K562 (cell line): ENCODE measurements around the gene PDLIM5.

ENCODE experiments used
- CTCF ChIP-seq, 3 experiments: IDR thresholded peaks in 2 of 3; conservative IDR thresholded peaks in 1 of 3; 2 replicates each; pipeline ENCODE4 v1.5.1; 2011 to 2012; ENCODE audit warnings: low read length in 3 of 3, mild to moderate bottlenecking in 3 of 3, control low read depth in 2 of 3, improper control_type of control experiment in 1 of 3, inconsistent platforms in 1 of 3, low read depth in 1 of 3, mixed read lengths in 1 of 3, moderate library complexity in 1 of 3; ENCODE audit not compliant: insufficient read depth in 2 of 3
- EZH2 ChIP-seq: IDR thresholded peaks from 2 replicates; pipeline ENCODE4 v1.6.1; 2012; ENCODE audit warnings: low read depth, mild to moderate bottlenecking, inconsistent platforms, low read length, borderline replicate concordance
- LEF1 ChIP-seq: fragments of 450-650 bp; IDR thresholded peaks from 2 replicates; pipeline ENCODE4 v1.6.1; 2016; ENCODE audit warnings: mild to moderate bottlenecking
- MED1 ChIP-seq: sonication (generic); formaldehyde crosslinking; IDR thresholded peaks from 2 replicates; pipeline ENCODE4 v1.8.1; 2023; ENCODE audit warnings: missing genetic modification reagents, borderline replicate concordance
- PHF8 ChIP-seq: fragments of 200-600 bp; sonication (generic); IDR thresholded peaks from 2 replicates; pipeline ENCODE4 v1.6.1; 2012; ENCODE audit warnings: mixed run types, mild to moderate bottlenecking, inconsistent platforms, low read length, moderate library complexity, borderline replicate concordance
- POLR2A ChIP-seq: fragments of 450-650 bp; conservative IDR thresholded peaks from 2 replicates; pipeline ENCODE4 v1.6.1; 2016
- SIN3A ChIP-seq, 2 experiments: fragments of 150-350 bp in 1 of 2; IDR thresholded peaks; 2 replicates each; pipeline ENCODE4 v1.6.1; 2011 to 2016; ENCODE audit warnings: borderline replicate concordance in 2 of 2, low read depth in 2 of 2, low read length in 2 of 2, mild to moderate bottlenecking in 2 of 2, moderate library complexity in 2 of 2; ENCODE audit not compliant: control insufficient read depth in 1 of 2
- SMARCA4 ChIP-seq: fragments of 450-650 bp; IDR thresholded peaks from 2 replicates; pipeline ENCODE4 v1.6.1; 2016
- ZFP1 ChIP-seq: fragments of 450-650 bp; formaldehyde crosslinking; IDR thresholded peaks from 2 replicates; pipeline ENCODE4 v1.4.0; 2020; ENCODE audit warnings: mild to moderate bottlenecking, mixed read lengths
- ZFPM2 ChIP-seq: fragments of 250-450 bp; sonication (Bioruptor Pico); IDR thresholded peaks from 2 replicates; pipeline ENCODE4 v1.5.1; 2022; ENCODE audit warnings: mild to moderate bottlenecking
- ZNF143 ChIP-seq: sonication (generic); formaldehyde crosslinking; IDR thresholded peaks from 2 replicates; pipeline ENCODE4 v1.9.0; 2022; ENCODE audit warnings: mild to moderate bottlenecking, missing genetic modification reagents
- TF ChIP-seq, protein P1 (sequence below): fragments of 250-450 bp; sonication (Bioruptor Pico); IDR thresholded peaks from 2 replicates; pipeline ENCODE4 v1.8.0; 2022; ENCODE audit warnings: moderate library complexity, mild to moderate bottlenecking, inconsistent platforms
- TF ChIP-seq, protein P2 (sequence below): fragments of 450-650 bp; IDR thresholded peaks from 2 replicates; pipeline ENCODE4 v1.6.1; 2016; ENCODE audit warnings: low read depth, mild to moderate bottlenecking, moderate library complexity

DNA sequence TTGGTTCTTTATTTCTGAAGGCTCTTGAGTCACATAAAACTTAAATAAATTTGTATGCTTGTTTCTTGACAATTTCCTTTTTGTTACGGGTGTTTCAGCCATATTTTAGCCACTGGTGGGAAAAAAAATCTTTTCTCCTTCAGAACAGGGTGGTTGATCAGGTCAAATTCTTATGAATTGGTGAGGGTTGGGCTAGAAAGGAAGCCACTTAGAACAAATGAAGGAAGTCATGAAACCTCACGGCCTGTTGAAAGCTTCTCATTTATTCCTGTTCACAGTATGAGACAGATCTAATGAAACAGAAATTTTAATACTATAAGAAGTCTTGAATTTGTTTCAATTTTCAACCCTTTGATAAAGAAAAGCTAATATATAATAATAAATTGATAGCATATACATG is 12.1 kb upstream of the PDLIM5 start:
- TF ChIP-seq PHF8 (no peak), ZFPM2 (no peak), ZFP1 (CRISPR knock-in tag) (no peak), LEF1 (no peak), EZH2 (no peak), SIN3A (IDR thresholded peaks at IDR 0.05; ENCODE audit: borderline replicate concordance in 2 of 2, control insufficient read depth in 1 of 2, low read depth in 2 of 2, low read length in 2 of 2) (no peak), CTCF (IDR thresholded peaks at IDR 0.05 in 2 of 3, conservative IDR thresholded peaks at IDR 0.05 in 1 of 3; ENCODE audit: insufficient read depth in 2 of 3, low read depth in 1 of 3, low read length in 3 of 3) (no peak), ZNF143 (no peak), POLR2A (no peak), MED1 (CRISPR knock-in tag) (no peak), SMARCA4 (no peak)
- TF ChIP-seq, protein P1, sequence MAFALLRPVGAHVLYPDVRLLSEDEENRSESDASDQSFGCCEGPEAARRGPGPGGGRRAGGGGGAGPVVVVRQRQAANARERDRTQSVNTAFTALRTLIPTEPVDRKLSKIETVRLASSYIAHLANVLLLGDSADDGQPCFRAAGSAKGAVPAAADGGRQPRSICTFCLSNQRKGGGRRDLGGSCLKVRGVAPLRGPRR = no peak
- TF ChIP-seq, protein P2, sequence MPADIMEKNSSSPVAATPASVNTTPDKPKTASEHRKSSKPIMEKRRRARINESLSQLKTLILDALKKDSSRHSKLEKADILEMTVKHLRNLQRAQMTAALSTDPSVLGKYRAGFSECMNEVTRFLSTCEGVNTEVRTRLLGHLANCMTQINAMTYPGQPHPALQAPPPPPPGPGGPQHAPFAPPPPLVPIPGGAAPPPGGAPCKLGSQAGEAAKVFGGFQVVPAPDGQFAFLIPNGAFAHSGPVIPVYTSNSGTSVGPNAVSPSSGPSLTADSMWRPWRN = no peak
